SIG-M5 treated with dmso at 0.1 percent for 504 hours (cell line): ENCODE results near the gene BDKRB2.
"Not testable (repeated sequence)": the region's sequence is repeated elsewhere in the genome, so short reads cannot be mapped to it uniquely, and the experiment has no call there.

Experiments used
- DNase-seq: peaks from one replicate; lab custom pipeline; 2025; ENCODE audit not compliant: unreplicated experiment; lab: John Stamatoyannopoulos, UW

The BDKRB2 gene

DNA sequence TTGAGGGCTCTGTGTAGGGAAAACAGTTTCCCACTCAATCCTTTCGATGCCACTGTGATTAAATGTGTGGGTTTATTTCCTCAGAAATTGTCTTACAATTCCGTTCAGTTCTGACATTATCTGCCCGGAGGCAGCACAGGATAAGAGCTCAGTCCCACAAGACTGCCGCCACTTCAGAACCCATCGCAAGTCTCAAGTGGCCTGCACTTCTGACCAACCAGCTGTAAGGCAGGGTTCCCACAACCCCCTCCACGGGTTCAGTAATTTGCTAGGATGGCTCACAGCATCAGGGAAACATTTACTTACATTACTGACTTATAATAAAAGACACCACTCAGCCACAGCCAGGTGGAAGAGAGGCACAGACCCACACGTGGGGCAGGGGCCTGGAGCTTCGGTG, 17.2 kb downstream of the BDKRB2 start:
- DNase-seq: no peak

DNA sequence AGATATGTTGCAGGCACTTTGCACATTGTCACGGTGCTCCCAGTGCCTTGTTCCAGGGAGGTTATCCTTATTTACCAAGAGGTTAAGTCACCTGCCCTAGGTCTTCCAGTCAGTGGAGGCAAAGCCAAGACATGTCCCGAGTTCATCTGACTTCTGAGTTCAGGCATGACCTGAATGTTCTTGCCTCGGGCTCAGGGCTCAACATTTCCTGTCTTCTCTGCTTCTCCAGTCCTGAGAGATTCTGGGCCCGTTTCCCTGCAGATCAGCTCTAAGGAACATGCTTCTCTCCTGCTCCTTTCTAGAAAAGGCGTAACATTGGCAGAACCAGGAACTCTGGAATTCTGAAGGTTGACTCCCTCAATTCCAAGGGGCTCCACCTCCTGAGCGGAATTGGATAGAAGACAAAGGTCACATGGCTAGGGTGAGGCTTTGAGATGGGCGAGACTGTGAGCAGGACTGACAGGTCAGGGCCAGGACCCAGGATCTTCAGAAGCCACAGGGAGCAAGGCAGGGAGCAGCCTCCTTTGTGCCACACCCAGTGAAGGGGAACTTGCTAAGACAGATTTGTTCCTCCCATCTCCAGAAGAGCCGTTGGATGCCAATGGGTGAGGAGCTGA, 19.9 kb downstream of the BDKRB2 start:
- no peak for DNase-seq

DNA sequence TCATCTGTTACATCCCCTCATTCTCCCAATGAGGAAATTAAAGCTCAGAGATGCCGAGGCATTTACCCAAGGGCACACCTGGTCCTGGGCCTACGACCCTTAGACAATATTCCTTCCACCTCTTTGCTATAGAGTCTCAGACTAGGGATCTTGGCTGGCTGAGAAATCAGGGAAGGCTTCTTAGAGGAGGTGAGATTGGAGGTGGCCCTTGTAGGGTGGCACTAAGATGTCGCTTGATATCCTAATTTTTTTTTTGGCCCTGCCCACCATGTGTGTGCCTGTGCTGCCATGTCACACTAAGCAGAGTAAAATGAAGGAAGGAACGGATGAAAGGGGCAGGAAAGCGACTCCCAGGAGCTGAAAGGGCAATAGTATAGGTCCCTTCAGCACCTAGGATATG, 20.6 kb downstream of the BDKRB2 start:
- no peak for DNase-seq

DNA sequence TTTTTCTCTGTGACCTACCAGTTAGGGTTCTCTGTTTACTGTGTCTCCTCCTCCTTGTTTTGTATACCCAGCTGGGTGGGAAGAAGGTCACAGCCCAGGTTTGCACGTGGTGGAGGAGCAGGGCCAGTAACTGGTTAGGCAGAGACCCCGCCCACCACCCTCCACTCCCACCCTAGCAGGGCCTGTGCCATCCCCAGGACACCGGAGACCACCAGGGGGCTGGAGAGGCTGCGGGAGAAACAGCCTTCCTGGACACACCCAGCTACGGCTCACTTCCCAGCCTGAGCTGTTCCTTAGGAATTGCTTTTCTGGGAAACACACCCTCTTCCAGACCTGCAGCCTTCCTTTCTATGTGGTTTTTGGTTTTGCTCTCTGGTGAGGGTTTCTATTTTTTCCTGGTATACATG, 21.1 kb downstream of the BDKRB2 start:
- no peak for DNase-seq

DNA sequence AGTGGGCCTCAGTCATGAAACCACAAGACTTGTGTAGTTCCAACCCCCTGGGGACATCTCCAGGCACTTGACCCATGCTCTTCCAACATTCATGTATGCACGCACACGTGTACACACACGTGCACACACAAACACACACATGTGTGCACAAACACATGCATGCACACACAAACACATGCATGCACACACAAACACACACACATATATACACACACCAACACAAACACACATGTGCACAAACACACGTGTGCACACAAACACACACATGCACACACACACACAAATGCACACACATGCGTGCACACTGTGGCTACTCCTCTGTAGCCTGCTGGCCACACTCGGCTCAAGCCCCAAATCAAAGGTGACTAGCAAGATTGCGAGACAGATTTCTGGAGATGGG, 22.8 kb downstream of the BDKRB2 start:
- no peak for DNase-seq

DNA sequence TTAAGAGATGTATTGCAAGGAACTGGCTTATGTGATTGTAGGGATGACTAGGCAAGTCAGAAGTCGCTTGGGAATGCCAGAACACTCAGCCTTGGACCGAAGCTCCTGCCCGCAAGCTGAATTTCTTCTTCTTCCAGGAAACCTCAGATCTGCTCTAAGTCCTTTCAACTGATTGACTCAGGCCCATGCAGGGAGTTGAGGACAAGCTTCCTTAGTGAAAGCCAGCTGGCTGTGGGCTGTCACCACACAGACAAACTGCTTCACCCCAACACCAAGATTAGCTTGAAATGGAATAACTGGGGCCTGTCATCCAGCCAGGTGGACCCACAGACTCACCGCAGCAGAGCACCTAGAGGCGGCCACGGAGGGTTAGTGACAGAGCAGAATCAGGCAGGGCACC, 24.7 kb downstream of the BDKRB2 start:
- no peak for DNase-seq

DNA sequence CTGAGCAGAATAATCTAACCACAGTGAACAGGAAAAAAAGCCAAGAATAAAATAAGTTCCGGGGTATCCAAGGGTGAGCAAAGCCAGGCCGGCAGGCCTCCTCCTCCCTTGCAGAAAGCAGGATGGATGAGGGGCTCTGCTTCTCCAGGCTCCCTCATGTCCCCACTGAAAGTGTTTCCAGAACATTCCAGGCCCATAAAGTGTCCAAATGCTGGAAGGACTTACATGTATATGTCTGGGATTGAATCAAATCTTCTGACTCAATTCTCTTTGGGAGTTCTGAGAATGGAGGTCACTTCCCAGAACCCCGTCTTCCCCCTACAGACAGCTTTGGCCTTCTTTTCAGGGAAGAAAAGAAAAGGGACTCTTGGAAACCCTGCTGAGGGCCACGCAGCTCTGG, 26.4 kb downstream of the BDKRB2 start:
- no peak for DNase-seq

DNA sequence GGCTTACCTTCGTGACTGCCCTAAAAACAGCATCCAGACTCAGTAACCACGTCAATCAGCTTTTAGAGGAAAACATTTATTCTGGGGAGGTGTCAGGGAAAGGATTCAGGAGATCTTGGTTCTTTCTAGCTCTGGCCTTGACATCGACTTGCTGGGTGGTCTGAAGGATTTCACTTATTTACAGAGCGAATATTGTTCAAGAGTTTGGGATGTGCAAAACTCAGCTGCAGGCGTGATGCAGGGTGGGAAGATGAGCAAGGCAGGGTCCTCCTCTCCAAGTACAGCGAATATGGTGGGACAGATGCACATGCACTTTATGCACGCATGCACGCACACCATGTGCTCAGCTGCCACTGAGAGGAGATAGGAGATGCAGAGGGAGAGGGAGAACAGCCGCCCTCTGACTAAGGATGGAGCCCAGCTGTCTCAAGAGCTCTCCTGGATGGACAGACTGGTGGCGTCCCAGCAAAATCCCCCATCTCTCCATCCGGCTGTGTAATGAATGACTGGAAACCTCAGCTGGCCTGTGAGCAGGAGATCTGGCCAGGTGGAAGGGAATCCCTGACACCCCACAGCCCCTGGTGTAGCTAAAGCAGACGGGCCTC, 27.0 kb downstream of the BDKRB2 start:
- no peak for DNase-seq

DNA sequence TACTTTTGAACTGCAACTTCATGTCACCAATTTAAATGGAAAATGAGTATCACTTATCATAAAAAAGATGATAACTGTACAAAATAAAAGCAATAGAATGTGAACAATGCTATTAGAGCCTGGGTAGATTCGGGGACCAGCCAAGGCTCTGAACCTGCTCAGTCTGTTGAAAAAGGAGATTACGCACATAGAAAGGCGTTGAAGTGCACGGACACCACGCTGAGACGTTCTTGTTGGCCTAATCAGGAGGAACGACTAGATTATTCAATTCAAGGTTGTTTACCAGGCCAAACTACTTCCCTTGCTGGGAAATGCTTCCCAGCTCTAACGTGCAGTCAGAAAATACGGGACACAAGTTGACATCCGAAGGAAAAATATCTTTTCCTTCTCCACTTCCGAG, 27.9 kb downstream of the BDKRB2 start:
- DNase-seq: no peak

DNA sequence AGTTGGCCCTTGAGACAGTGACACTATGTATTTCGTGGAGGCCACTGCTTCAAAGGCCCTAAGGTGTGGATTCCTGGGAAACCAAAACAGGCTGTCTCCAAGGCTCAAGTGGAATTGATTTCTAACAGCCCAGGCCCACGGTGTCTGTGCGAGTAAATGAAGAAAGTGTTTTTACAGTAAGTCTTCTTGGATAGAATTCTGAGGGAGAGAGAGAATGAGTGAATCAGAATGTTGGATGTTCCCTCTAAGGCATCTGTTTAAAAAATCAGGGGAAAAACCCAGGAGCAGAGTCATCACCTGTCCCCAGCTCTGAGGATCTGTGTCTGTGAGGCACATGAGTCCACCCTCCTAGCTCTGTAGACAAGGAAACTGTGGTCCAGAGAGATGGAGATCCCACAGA, 29.0 kb downstream of the BDKRB2 start:
- no peak for DNase-seq

DNA sequence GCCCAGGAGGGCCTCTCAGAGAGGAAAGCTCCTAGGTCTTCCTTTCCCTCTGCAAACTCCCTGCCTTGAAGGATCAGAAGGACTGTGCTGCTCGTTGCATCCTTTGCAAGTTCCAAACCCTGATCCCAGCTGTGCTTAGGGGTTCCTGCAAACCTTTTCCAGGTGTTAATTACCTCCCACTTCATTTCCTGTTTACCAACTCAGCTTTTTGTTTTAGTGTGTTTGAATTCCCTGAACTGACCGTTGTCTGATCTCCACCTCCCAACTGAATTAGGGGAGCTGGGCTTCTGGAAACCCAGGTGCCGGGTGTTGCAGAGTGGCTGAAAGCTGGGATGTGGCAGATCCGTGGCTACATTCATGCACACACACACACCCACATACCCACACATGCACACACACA, 30.8 kb downstream of the BDKRB2 start:
- DNase-seq: no peak

DNA sequence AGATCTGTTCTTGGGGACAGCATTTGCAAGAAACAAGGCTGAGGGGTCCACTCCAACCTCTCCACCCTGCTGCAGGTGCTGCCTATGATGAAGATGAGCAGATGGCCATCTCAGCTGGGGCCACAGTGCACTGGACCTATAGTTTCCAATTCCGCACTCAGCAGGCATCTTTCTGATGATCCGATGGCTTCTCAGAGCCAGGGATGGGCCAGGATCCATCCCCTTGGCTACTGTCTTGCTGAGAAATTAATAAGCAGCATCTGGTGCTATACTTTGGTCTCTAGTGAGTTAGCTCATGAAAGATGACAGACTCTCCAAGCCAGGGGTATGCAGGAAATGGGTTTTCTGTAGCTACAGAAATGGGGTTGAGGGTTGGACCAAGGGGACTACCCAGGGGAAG, 33.0 kb downstream of the BDKRB2 start:
- no peak for DNase-seq

DNA sequence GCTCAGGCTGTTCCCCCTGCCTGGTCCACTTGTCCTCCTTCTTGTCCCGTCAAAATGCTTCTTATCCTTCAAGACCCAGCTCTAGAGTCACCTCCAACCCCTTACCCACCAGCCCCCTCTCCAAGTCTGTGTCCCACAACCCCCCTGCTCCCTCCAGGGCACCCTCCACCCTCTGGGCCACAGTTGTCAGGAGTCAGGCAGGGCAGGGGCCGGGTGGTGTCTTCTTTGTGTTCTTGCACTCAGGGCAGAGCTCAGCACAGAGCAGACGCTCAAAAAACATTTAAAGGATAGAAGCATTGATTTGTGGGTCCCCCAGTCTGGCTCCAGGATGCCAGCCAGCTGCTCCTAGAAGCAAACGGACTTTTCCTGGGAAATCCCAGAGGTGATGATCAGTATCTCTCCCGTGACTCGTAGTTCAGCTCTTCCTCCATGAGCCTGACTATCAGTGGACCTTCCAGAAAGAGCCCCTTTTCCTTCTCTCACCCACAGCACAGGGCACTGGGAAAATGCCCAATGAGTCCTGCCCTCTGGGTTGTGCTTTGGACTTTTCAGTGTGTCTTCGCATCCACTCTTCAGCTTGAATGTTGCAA, 34.1 kb downstream of the BDKRB2 start:
- no peak for DNase-seq

DNA sequence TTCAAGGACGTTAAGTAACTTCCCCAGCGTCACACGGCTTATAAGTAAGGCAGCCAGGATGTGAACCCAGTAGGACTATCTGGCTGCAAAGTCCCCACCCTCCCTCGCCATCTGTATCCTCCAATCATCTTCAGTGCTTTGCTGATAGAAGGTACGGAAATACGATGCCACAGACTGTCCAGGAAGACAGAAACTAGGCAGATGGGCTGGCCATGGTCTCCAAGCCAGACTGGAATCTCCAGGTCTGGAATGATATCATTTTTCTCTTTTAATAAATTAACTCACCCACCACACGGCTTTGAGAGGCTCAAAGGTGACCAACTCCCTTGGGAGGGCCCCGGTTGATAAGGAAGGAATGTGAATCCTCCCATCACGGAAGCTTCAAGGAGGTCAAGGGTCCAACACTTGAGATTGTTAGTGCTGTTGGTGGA, 35.1 kb downstream of the BDKRB2 start:
- DNase-seq: no peak

DNA sequence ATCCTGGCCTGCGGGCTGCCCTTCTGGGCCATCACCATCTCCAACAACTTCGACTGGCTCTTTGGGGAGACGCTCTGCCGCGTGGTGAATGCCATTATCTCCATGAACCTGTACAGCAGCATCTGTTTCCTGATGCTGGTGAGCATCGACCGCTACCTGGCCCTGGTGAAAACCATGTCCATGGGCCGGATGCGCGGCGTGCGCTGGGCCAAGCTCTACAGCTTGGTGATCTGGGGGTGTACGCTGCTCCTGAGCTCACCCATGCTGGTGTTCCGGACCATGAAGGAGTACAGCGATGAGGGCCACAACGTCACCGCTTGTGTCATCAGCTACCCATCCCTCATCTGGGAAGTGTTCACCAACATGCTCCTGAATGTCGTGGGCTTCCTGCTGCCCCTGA, 36.0 kb downstream of the BDKRB2 start:
- DNase-seq: no peak

DNA sequence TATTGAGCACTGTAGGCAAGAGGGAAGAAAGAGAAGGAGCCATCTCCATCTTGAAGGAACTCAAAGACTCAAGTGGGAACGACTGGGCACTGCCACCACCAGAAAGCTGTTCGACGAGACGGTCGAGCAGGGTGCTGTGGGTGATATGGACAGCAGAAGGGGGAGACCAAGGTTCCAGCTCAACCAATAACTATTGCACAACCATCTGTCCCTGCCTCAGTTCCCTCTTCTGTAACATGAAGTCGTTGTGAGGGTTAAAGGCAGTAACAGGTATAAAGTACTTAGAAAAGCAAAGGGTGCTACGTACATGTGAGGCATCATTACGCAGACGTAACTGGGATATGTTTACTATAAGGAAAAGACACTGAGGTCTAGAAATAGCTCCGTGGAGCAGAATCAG, 37.5 kb downstream of the BDKRB2 start:
- no peak for DNase-seq

DNA sequence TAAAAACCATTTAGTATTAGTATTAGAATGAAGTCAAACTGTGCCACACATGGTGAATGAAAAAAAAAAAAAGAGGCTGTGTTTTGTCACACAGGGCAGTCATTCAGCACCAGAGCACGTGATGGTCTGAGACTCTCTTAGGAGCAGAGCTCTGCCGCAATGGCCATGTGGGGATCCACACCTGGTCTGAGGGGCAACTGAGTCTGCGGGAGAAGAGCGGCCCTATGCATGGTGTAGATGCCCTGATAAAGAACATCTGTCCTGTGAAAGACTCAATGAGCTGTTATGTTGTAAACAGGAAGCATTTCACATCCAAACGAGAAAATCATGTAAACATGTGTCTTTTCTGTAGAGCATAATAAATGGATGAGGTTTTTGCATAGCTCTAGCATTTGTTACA, 39.1 kb downstream of the BDKRB2 start:
- no peak for DNase-seq

DNA sequence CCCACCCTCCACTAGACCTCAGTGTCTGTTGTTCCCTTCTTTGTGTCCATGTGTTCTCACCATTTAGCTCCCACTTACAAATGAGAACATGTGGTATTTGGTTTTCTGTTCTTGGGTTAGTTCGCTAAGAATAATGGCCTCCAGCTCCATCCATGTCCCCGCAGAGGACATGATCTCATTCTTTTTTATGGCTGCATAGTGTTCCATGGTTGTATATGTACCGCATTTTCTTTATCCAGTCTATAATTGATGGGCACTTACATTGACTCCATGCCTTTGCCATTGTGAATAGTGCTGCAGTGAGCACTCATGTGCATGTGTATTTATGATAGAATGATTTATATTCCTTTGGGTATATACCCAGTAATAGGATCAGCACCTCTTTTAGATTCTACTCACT, 40.4 kb downstream of the BDKRB2 start:
- not testable (repeated sequence) for DNase-seq

DNA sequence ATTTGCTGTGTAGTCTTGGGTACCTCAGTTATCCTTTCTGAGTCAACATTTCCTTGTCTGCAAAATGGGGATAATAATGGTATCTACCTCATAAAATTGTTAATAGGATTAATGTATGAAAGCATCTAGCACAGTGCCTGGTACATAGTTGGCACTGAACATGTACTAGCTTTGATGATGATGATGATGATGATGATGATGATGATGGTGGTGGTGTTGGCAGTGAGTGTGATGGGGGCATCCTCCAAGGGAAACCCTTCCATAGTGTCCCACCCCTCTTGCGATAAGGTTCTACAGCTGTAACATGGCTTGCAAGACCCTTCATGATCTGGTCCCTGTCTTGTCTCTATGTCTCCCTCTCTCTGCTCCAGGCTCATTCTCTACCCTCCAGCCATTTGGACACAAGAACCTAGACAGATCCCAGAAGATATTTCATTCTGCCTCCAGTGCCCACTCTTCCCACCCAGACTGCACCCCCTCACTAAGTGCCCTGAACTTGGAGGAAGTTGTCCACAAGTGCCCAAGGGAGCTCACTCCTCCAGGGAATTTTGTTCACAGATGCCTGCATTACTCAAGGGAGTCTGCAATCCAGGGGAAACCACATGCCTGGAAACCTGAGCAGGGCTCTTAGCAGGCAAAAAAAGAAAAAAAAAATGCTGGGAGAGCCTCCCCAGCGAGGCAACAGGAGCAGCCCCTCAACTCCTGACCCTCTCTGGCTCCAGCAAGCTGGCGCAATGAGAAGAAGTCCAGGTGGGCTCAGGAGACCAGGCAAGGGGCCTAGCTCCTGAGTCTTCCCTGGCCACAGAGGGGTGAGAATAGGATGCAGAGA, 41.3 kb downstream of the BDKRB2 start:
- no peak for DNase-seq

DNA sequence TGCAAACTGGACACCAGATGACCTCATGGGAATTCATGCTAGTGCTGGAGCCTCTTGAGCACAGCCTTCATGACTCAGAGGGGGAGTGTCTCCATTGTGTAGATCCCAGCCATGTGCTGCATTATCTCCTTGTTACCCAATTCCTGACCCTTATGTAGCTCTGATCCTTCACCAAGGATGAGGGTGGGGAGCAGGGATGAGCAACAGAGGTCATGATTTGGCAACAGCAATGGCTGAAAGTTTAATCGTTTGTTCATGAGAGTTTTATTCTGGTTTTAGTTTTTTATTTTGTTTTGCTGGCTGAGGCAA, 41.9 kb downstream of the BDKRB2 start:
- DNase-seq: peak; percentile 10

DNA sequence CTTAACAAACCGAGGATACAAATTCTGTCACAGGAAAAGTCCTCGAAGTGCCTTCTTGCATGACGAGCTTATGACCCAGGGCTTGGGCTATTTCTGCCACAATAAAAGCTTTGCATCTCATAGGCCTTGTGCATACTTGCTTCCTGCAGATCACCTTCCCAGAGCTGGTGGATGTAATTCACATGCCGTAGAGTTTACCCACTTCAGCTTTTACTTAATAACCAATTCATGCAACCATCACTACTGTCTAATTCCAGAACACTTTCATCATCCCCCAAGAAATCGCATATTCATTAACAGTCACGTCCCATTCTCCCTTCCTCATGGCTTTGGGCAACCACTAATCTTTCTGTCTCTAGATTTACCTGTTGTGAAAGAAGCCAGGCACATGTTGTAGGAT, 42.4 kb downstream of the BDKRB2 start:
- DNase-seq: no peak

DNA sequence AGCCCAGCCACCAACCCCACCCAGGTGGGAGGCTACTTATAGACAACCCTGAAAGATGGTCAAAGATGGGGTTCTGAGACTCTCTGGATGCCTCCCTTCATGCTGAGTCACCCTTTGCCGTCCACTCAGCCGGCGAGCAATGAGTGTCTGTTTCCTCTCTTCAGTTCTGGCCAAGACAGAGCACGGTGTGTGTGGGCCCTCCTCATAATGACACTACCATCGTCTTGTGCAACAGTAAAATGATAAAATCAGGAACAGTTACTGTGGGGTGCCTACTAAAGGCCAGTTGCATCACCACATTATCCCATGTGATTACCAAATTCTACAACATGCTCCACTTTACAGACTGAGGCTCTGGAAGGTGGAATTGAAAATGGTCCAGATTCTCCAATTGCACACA, 44.4 kb downstream of the BDKRB2 start:
- DNase-seq: peak; percentile 92
